ENCODE data around the gene SPINK14. TPM values are rescaled to one million over a fixed set of nuclear protein-coding genes. Genes with fewer than 3 reads are reported as not detected.

The SPINK14 gene
- total RNA-seq, 1 donor from 2014 or later: not detected

GRCh38 chr5:148205865-148206264 lies 37.5 kb downstream of the SPINK14 start:
- Mint-ChIP-seq H3K27ac (no peak overlapping the region), H3K4me1 (ENCODE audit: low read depth) (peaks cover 6% of the 10 kb centered on the region), H3K9me3 (no peaks in the 10 kb centered on the region), H3K27me3 (ENCODE audit: insufficient read depth) (peaks cover 2% of the 10 kb centered on the region), H3K4me3 (no peak overlapping the region), H3K36me3 (ENCODE audit: low read depth) (no peaks in the 10 kb centered on the region)
- intact Hi-C loops (cut with micrococcal nuclease): no loop called here
- no peak for DNase-seq (ENCODE audit: low spot score)

- Mint-ChIP-seq H3K4me1 (ENCODE audit: low read depth) (no peaks in the 10 kb centered on the region), H3K36me3 (ENCODE audit: low read depth) (no peaks in the 10 kb centered on the region), H3K27ac (no peak overlapping the region), H3K4me3 (no peak overlapping the region), H3K27me3 (ENCODE audit: insufficient read depth) (peaks cover 2% of the 10 kb centered on the region), H3K9me3 (no peaks in the 10 kb centered on the region)
- intact Hi-C loops (cut with micrococcal nuclease): no loop called here
- DNase-seq (ENCODE audit: low spot score): no peak
These were observed 38.3 kb downstream of the SPINK14 start for GRCh38 chr5:148206620-148207019.

- intact Hi-C loops (cut with micrococcal nuclease): no loop called here
- Mint-ChIP-seq H3K27me3 (ENCODE audit: insufficient read depth) (peaks cover 3% of the 10 kb centered on the region), H3K36me3 (ENCODE audit: low read depth) (no peaks in the 10 kb centered on the region), H3K9me3 (no peaks in the 10 kb centered on the region), H3K4me1 (ENCODE audit: low read depth) (no peaks in the 10 kb centered on the region), H3K27ac (no peak overlapping the region), H3K4me3 (no peak overlapping the region)
- no peak for DNase-seq (ENCODE audit: low spot score)
These were observed 39.9 kb downstream of the SPINK14 start for GRCh38 chr5:148208226-148208625.

- intact Hi-C loops (cut with micrococcal nuclease): no loop called here
These were observed 40.9 kb downstream of the SPINK14 start for GRCh38 chr5:148209151-148209770.

GRCh38 chr5:148214665-148215185 lies 46.4 kb downstream of the SPINK14 start:
- DNase-seq (ENCODE audit: low spot score): no peak
- Mint-ChIP-seq H3K4me3 (no peak overlapping the region), H3K27ac (no peak overlapping the region), H3K36me3 (ENCODE audit: low read depth) (no peaks in the 10 kb centered on the region), H3K27me3 (ENCODE audit: insufficient read depth) (peaks cover 3% of the 10 kb centered on the region), H3K4me1 (ENCODE audit: low read depth) (no peaks in the 10 kb centered on the region), H3K9me3 (no peaks in the 10 kb centered on the region)
- intact Hi-C loops (cut with micrococcal nuclease): no loop called here

More at GRCh38 chr5:148209151-148209770, 40.9 kb downstream of the SPINK14 start:
- Mint-ChIP-seq H3K36me3 (ENCODE audit: low read depth) (no peaks in the 10 kb centered on the region), H3K27me3 (ENCODE audit: insufficient read depth) (peaks cover 6% of the 10 kb centered on the region), H3K9me3 (no peaks in the 10 kb centered on the region), H3K4me1 (ENCODE audit: low read depth) (no peaks in the 10 kb centered on the region), H3K27ac (no peak overlapping the region), H3K4me3 (no peak overlapping the region)
- DNase-seq (ENCODE audit: low spot score): no peak

- H3K36me3 Mint-ChIP-seq (ENCODE audit: low read depth): no peaks in the 10 kb centered on the region
- intact Hi-C loops (cut with micrococcal nuclease): no loop called here
- H3K9me3 Mint-ChIP-seq: no peaks in the 10 kb centered on the region
- no peak overlapping the region for H3K4me3 Mint-ChIP-seq
- DNase-seq (ENCODE audit: low spot score): no peak
- no peaks in the 10 kb centered on the region for H3K4me1 Mint-ChIP-seq (ENCODE audit: low read depth)
- H3K27ac Mint-ChIP-seq: no peak overlapping the region
- peaks cover 2% of the 10 kb centered on the region for H3K27me3 Mint-ChIP-seq (ENCODE audit: insufficient read depth)
These were observed 53.2 kb downstream of the SPINK14 start for GRCh38 chr5:148221508-148221907.

GRCh38 chr5:148224117-148224742 lies 55.9 kb downstream of the SPINK14 start:
- intact Hi-C loops (cut with micrococcal nuclease): no loop called here
- no peaks in the 10 kb centered on the region for H3K36me3 Mint-ChIP-seq (ENCODE audit: low read depth)
- no peak overlapping the region for H3K27ac Mint-ChIP-seq
- H3K27me3 Mint-ChIP-seq (ENCODE audit: insufficient read depth): peaks cover 2% of the 10 kb centered on the region
- H3K4me3 Mint-ChIP-seq: no peak overlapping the region
- no peaks in the 10 kb centered on the region for H3K4me1 Mint-ChIP-seq (ENCODE audit: low read depth)
- no peak for DNase-seq (ENCODE audit: low spot score)
- no peaks in the 10 kb centered on the region for H3K9me3 Mint-ChIP-seq

Other genes starting within 250 kb of the SPINK14 start
- not detected in 2 replicates for gene SPINK5, start 104.6 kb upstream of the SPINK14 start, total RNA-seq
- gene SPINK6, start 34.5 kb downstream of the SPINK14 start, total RNA-seq: not detected in 2 replicates
- not detected in 2 replicates for gene MARCOL, start 70.0 kb downstream of the SPINK14 start, total RNA-seq
- gene SPINK13, start 100.2 kb downstream of the SPINK14 start, total RNA-seq: not detected in 2 replicates
- gene SPINK7, start 143.9 kb downstream of the SPINK14 start, total RNA-seq: not detected in 2 replicates
- not detected in 2 replicates for gene SPINK9, start 167.0 kb downstream of the SPINK14 start, total RNA-seq
- 64.3 and 80.3 TPM in 2 replicates for gene FBXO38, start 215.4 kb downstream of the SPINK14 start, total RNA-seq

Measured in activated T-helper 1 cell treated with anti-CD3 and anti-CD28 coated beads, Interleukin-12 subunit alpha, Interleukin-12 subunit beta, Interleukin-2, Interleukin-4 antibody, amounts not matched to agents 30 ng/mL and 10 ng/mL and 1 ng/mL, durations not matched to agents 14 hours and 24 hours and 36 hours (primary cell).